Activated CD8-positive, alpha-beta memory T cell treated with anti-CD3 and anti-CD28 coated beads, Interleukin-2, amount 50 U/mL, for 4 hours (primary cell): ENCODE measurements around the gene CDKN2B-AS1.

Experiments used
- DNase-seq: peaks from one replicate; pipeline ENCODE4 v3.0.0-alpha.2; 2020

The CDKN2B-AS1 gene

GRCh38 chr9:22124263-22125011, 129.8 kb downstream of the CDKN2B-AS1 start:
- DNase-seq, result no peak

- no peak for DNase-seq
Measured at GRCh38 chr9:22129133-22129532, 134.5 kb downstream of the CDKN2B-AS1 start.

GRCh38 chr9:22129633-22130032, 135.0 kb downstream of the CDKN2B-AS1 start:
- DNase-seq, result no peak

GRCh38 chr9:22131817-22132216, 137.2 kb downstream of the CDKN2B-AS1 start:
- DNase-seq, result no peak

- no peak for DNase-seq
Measured at GRCh38 chr9:22134390-22134789, 139.8 kb downstream of the CDKN2B-AS1 start.

- DNase-seq, result no peak
Measured at GRCh38 chr9:22136461-22137096, 142.0 kb downstream of the CDKN2B-AS1 start.

- no peak for DNase-seq
Measured at GRCh38 chr9:22138956-22139660, 144.5 kb downstream of the CDKN2B-AS1 start.

- DNase-seq, result no peak
Measured at GRCh38 chr9:22141908-22142307, 147.3 kb downstream of the CDKN2B-AS1 start.

GRCh38 chr9:22142671-22143070, 148.1 kb downstream of the CDKN2B-AS1 start:
- DNase-seq, result no peak

GRCh38 chr9:22143799-22144625, 149.4 kb downstream of the CDKN2B-AS1 start:
- DNase-seq, result no peak

GRCh38 chr9:22146604-22147003, 152.0 kb downstream of the CDKN2B-AS1 start:
- no peak for DNase-seq

GRCh38 chr9:22147813-22148527, 153.4 kb downstream of the CDKN2B-AS1 start:
- DNase-seq, result no peak

- no peak for DNase-seq
Measured at GRCh38 chr9:22148528-22148875, 153.9 kb downstream of the CDKN2B-AS1 start.

GRCh38 chr9:22148876-22149637, 154.5 kb downstream of the CDKN2B-AS1 start:
- DNase-seq, result no peak

GRCh38 chr9:22154064-22154463, 159.5 kb downstream of the CDKN2B-AS1 start:
- no peak for DNase-seq

GRCh38 chr9:22156586-22156985, 162.0 kb downstream of the CDKN2B-AS1 start:
- no peak for DNase-seq

- no peak for DNase-seq
Measured at GRCh38 chr9:22157276-22157675, 162.7 kb downstream of the CDKN2B-AS1 start.

GRCh38 chr9:22157828-22158227, 163.2 kb downstream of the CDKN2B-AS1 start:
- DNase-seq, result no peak

- no peak for DNase-seq
Measured at GRCh38 chr9:22158271-22158670, 163.7 kb downstream of the CDKN2B-AS1 start.

- DNase-seq, result no peak
Measured at GRCh38 chr9:22158927-22159346, 164.3 kb downstream of the CDKN2B-AS1 start.

GRCh38 chr9:22159586-22159985, 165.0 kb downstream of the CDKN2B-AS1 start:
- no peak for DNase-seq

- DNase-seq, result no peak
Measured at GRCh38 chr9:22160221-22160620, 165.6 kb downstream of the CDKN2B-AS1 start.
